Measurements from ENCODE around the gene BTN2A1.

BTN2A1 gene

DNA sequence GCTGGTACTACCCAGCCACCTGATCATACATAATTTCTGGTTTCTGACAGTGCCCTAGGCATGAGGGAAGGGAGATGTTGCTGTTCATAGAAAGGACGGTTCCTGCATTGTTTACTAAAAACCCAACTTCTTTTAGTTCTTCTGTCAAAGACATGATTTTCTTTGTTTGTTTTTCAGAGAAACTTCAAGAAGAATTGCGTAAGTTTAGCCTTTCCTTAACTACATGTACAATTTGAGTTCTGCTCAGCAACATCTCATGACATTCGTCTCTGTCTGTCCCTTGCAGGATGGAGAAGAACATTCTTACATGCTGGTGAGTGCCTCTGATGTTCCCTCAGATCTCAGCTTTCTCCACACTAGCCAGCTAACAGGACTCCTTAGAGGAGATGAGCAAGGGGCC, 8.0 kb downstream of the BTN2A1 start:
- DNase-seq (ENCODE audit: low read depth in 4 of 4, low spot score in 1 of 4) = no peak

DNA sequence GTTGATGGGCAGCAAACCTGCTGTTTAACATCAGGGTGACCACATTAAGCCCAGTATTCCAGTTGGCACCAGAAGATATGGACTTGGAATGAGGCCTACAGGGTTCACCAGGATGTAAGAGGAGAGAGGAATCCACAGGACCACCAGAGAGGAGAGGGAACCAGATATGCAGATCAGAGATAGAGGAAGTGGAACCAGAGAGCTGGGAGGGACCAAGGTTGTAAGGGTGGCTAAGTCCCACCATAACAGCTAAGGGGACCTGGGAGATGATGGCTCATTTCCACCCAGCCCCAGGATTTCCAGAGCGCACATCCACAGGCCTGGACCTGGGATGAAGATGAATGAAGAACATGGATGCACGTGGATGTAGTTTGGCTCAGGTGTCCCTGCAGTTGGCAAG, 11.1 kb downstream of the BTN2A1 start:
- DNase-seq (ENCODE audit: low read depth in 4 of 4, low spot score in 1 of 4) = no peak

DNA sequence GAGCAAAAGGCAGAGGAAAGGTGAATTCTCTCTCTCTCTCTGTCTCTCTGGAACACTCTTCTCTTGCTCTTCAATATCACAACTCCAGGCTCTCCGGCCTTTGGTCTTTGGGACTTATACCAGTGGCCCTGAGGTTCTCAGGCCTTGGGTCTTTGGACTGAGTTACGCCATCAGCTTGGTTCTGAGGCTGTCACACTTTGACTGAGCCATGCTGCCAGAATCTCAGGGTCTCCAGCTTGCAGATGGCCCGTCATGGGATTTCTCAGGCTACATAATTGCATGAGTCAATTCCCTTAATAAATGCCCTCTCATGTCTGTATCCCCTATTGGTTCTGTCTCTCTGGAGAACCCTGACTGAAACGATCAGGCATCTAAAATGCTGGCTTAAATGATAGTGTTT, 12.9 kb downstream of the BTN2A1 start:
- no peak for DNase-seq (ENCODE audit: low read depth in 4 of 4, low spot score in 1 of 4)

DNA sequence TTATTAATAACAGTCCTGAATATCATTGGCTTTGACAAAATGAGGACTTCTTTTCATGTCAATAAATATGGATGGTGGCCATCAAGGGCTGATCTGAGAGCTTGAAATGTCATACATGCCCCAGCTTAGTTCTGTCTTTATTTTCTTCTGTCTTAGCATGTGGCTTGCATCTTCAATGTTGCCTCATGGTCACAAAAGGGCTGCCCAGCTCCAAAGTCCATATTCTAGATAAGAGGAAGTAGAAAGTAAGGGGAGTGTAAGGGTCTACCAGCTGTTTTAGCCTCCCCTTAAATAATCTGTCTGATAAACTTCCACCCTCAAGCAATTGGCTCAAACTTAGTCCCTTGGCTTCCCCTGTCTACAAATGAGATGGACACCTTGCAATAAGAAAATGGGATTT, 14.2 kb downstream of the BTN2A1 start:
- no peak for DNase-seq (ENCODE audit: low read depth in 4 of 4, low spot score in 1 of 4)

DNA sequence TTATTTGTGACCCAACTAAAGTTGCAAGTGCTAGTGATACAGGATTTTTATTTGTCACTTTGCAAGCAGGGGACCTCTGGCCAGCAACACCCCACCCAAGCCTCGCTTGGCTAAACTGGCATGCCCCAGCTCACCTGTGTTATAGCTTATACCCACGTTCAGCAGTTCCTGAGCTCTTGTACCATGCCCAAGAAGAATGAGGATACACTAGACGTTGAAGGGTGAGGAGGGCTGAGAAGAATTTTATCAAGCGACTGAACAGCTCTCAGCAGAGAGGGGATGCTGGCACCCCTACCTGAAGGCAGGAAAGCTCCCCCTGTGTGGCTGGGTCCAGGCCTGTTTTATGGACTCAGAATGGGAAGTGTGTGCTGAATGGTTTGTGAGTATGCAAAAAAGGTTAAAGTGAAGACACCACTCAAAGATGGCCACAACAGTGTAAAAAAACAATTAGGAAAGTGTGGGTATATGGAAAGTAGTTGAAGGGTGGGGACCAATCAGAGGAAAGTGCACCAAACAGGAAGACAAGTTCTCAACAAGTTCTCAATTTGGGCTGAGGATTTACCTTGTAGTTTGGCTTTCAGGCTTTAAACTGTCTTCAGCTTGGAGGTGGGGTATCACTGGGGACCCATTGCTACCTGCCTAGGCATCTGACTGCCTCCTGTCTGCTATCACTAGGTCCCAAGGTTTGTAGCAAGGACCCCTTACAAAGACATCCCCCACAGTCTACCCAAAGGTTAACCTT, 15.0 kb downstream of the BTN2A1 start:
- no peak for DNase-seq (ENCODE audit: low read depth in 4 of 4, low spot score in 1 of 4)

DNA sequence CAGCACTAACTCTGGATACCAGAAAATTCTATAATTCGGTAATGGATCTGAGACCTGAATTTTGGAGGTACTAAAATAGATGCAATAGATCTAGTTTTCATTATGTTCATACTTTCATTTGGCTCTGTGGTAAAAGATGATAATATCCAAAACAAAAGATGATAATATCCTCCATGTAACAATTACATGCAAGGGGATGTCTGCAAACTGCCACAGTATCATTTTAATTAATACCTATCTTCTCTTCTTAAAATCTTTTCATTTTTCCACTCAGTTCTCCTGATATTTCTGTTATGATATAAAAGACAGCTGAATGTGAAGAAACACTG, 15.6 kb downstream of the BTN2A1 start:
- no peak for DNase-seq (ENCODE audit: low read depth in 4 of 4, low spot score in 1 of 4)

DNA sequence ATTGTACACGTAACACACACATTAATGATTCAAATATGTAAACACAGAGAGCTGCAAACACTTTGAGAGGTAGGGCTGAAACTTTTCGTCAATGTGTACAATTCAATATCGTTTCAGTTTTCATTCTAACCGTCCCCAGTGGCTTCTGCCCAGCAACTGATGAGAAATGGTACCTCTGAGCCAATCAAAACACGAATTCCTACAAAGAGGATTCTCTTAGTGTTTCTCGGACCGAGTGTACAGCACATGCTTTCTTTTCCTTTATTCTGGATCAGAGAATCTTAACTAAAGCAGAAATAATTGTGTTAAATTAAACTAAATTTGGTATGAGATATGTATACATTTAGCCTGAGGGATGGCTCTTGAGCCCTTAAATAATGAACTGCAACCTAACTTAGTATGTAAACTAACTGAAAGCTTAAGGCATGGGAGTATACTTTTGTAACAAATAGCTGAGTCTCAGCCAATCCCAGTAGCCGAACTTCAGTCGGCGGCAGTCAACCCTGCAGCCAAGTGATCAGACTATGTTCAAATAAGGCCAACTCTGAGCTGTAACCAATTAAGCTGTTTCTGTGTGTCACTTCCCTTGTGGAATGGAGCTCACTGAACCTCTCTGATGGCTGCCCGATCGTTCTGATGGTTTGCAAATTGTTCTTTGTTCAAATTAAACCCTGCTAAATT, 16.1 kb downstream of the BTN2A1 start:
- peak; percentile 32 to 64 (median 51) for DNase-seq (ENCODE audit: low read depth in 4 of 4, low spot score in 1 of 4)

DNA sequence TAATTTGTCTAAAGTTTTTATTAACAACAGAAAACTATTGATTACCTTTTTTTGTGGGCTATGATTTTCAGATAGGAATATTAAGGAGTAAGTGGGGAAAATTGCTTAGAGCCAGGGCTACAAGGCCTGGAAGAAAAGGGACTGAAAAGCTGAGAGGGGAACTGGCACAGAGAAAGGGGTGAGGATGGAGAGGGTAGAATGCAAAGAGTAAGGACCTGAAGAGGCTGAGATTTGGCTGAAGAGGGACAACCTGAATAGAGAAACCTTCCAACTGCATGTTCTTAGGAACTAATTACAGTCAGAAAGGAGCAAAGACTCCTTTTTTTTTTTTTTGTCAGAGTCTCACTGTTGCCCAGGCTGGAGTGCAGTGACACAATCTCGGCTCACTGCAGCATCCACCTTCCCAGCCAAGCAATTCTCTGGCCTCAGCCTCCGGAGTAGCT, 16.7 kb downstream of the BTN2A1 start:
- no peak for DNase-seq (ENCODE audit: low read depth in 4 of 4, low spot score in 1 of 4)

DNA sequence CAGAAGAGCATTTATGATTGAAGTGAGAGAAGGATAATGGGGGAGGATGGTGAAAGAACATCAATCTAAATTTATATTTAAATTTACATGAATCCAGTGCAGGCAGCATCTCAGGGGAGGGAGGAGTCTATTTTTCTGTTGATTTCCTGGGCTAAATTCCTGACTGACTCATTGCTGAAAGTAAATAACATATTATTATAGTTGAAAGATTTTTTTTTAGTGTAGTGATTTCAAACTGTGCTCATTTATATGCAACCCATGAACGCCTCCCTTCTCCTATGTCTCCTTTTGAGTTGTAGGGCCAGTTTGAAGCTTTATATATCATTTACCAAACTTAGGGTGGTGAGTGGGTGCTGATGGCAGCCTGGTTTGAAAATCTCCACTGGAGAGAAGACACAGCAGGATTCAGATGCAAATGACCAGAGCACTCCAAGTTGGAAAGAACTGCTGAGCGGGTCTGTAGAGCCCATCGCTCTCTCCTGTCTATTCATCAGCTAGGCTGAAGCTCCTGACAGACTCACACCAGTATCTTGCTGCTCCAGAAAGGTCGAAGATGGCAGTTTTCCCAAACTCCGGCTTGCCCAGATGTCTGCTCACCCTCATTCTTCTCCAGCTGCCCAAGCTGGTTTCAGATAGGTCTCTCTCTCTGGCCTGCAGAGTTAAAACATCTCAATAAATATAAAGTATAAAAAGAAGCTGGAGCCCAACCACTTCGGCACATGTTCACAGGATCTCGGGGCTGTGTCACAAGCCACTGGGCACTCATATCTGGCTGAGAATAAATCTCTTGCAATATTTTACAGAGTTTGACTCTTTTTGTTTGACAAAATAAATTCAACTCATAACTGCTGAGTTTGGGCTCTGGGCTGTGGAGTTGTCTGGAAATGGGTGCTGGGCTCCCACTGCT, 18.3 kb downstream of the BTN2A1 start:
- no peak for DNase-seq (ENCODE audit: low read depth in 4 of 4, low spot score in 1 of 4)

DNA sequence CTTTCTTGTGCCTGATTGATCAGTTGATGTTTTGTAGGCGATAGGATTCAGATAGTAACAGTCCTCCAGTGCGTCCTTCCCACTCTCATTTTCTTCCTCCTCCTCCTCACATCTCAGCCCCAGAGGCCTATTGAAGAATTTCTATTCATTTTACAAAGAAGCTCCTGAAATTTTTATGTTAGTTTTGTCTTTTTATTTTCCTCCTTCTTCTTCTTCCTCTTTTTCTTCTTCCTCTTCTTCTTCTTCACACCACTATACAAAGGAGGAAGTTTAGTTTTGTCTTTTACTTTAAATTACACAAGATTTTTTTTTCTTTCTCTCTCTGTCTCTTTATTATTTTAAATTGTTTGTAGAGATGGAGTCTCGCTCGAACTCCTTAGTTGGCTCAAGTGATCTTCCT, 19.1 kb downstream of the BTN2A1 start:
- DNase-seq (ENCODE audit: low read depth in 4 of 4, low spot score in 1 of 4) = no peak

DNA sequence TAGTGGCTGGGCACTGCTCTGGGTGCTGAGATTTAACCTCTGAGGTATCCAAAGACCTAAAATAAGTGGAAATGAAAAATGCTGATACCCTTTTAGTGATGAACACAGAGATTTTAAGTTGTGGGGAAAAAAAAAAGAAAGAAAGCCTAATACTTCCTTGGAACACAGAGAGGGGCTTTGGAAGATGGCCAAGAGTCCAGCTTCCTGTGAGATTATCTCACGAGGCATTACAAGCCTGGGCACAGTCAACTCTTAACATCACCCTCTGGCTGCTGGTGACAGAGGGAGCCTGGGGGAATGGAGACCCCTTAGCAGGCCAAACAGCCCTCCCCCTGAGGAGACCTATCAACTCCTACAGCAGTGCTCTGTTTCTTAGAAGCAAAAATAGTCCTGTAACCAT, 19.7 kb downstream of the BTN2A1 start:
- DNase-seq (ENCODE audit: low read depth in 4 of 4, low spot score in 1 of 4) = no peak

DNA sequence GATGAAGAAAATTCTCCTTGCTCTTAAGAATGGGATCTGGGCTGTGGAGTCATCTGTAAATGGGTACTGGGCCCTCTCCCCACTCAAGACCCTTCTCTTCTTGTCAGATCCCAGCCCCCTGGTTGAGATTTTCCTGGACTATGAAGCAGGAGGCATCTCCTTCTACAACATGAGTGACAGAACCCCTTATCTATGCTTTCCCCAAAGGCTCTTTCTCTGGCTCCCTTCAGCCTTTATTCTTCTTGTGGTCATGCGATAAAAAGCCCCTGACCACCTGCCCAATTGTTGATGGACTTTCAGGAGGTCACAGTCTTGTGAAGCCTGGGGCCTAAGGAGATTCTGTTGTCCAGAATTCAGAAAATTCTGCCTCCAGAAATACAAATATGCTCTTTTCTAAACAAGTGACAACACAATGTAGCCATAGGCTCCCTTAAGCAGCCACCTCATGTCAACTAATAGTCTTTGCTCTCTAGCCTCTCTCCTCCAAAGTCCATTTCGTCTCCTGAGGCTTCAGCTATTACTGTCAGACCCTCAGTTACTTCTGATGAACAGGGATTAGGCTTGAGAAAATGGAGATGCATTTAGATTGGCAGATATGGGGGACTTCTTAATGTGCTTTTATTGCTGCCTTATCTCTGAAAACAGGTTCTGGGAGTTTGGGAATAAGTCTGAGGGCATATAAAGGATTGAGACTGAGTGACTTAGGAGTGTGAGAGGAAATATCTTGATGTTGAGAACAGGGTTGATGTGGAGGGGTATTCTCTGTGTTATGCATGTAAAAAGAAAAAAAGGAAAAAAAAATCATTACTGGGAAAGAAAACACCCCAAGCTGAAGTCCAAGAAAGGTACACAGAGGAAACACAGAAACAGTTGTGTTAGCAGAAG, 20.6 kb downstream of the BTN2A1 start:
- no peak for DNase-seq (ENCODE audit: low read depth in 4 of 4, low spot score in 1 of 4)

DNA sequence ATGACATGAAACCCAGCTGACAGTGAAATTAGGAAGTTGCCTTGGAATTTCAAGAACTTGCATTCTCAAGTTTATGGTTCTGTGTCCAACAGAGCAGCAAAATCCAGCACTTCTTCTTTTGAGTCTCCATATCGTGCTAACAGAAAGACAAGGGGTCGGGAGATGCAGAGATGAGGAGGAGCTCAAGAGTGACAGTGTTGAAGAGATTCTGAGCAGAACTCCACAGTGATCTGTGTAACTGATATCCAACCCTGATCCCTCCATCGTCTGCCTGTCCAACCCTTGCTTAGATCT, 21.2 kb downstream of the BTN2A1 start:
- no peak for DNase-seq (ENCODE audit: low read depth in 4 of 4, low spot score in 1 of 4)

DNA sequence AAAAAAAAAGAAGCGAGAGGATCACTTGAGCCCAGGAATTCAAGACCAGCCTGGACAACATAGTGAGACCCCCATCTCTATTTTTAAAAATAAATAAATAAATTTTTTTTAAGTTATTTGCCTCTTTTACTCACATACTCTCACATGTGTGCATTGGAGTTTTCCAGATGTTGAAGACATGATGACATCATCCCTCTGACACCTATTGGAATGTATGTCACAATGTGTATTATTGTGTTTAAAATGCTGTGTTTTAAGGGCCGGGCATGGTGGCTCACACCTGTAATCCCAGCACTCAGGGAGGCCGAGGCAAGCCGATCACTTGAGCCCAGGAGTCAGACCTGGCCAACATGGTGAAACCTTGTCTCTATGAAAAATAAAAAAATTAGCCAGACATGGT, 24.6 kb downstream of the BTN2A1 start:
- no peak for DNase-seq (ENCODE audit: low read depth in 4 of 4, low spot score in 1 of 4)

DNA sequence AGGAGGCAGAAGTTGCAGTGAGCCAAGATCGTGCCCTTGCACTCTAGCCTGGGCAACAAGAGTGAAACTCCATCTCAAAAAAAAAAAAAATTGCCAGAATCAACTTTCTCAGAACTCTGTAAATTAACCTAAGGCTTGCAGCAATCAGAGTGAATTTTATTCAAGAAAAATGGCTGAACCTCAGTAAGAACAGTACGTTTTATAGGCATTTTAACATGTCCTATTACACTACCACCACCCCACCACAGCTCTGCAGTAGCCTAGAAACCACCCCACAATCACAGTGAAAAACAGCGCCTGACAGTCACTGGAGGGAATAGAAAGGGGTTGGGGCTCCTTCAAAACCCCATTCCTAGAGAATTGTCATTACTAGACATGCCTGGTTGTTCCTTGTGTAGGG, 26.0 kb downstream of the BTN2A1 start:
- no peak for DNase-seq (ENCODE audit: low read depth in 4 of 4, low spot score in 1 of 4)

DNA sequence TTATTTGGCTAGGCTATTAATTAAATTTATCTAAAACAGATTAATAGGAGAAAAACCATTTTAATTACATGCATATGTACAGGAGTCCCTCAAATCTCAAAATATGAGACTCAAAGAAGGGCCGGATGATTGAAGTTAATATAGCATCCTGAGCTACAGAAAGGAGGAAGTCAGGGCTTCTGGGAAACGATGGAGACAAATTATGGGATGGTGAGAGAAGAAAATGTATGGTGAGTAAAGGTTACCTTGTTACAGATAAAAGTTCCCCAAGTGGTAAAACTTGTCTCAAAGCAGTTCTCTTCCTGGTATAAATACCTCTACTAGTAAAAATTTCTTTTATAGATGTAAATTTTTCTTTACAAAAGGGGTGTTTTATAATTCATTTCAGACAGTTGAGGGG, 26.4 kb downstream of the BTN2A1 start:
- DNase-seq (ENCODE audit: low read depth in 4 of 4, low spot score in 1 of 4) = no peak

DNA sequence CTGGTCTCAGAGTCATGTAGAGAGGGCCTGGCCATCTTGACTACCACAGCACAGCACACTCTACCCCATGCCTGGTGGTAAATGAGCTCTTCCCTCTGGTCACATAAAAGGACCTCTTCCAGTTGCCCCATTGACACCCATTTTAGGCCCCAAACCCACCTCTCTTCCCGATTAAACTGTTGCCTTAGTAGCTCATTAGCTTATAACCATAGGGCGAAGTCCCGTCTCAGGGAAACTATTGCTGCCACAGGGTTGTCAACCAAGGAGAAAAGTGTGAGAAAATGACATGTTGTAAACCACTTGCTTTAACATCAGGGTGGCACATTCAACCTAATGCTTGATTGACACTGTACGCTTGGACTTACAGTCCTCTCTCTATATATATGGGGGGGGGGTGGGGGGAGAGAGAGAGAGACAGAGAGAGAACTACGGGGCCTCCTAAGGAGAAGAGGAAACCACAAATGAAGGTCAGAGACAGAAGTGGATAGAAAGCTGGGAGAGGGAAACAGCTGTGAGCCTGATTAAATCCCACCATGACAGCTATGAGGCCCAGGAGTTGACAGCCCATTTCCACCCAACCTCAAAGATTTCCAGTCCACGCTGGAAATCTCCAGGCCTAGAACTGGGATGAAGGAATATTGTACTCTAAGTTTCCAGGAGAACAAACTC, 27.5 kb downstream of the BTN2A1 start:
- DNase-seq (ENCODE audit: low read depth in 4 of 4, low spot score in 1 of 4) = no peak

DNA sequence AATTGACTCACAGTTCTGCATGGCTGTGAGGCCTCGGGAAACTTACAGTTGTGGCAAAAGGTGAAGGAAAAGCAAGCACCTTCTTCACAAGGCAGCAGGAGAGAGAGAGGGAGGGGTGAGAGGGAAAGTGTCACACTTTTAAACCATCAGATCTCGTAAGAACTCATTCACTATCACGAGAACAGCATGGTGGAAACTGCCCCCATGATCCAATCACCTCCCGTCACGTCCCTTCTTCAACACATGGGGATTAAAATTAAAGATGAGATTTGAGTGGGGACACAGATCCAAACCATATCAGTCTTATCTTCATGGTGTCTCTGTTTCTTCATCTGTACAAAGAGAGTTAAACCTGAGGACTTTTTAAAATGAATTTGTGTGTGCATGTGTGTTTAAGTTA, 28.6 kb downstream of the BTN2A1 start:
- no peak for DNase-seq (ENCODE audit: low read depth in 4 of 4, low spot score in 1 of 4)

DNA sequence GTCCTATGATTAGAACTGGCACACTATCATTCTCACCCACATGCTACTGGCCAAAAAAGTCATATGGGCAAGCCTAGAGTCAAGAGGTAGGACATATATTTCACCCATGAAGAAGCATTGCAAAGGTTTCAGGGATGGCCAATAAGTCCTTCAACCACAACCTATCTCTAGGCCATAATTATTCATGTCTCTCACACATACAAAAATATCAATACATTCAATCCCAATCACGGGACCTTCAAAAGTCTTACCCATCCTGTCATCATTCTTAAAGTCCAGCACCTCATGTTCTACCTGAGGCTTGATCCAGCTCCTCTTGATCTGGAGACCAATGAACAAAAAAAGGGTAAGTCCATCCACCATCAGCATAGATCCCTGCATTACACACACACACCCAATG, 29.7 kb downstream of the BTN2A1 start:
- DNase-seq (ENCODE audit: low read depth in 4 of 4, low spot score in 1 of 4) = no peak

DNA sequence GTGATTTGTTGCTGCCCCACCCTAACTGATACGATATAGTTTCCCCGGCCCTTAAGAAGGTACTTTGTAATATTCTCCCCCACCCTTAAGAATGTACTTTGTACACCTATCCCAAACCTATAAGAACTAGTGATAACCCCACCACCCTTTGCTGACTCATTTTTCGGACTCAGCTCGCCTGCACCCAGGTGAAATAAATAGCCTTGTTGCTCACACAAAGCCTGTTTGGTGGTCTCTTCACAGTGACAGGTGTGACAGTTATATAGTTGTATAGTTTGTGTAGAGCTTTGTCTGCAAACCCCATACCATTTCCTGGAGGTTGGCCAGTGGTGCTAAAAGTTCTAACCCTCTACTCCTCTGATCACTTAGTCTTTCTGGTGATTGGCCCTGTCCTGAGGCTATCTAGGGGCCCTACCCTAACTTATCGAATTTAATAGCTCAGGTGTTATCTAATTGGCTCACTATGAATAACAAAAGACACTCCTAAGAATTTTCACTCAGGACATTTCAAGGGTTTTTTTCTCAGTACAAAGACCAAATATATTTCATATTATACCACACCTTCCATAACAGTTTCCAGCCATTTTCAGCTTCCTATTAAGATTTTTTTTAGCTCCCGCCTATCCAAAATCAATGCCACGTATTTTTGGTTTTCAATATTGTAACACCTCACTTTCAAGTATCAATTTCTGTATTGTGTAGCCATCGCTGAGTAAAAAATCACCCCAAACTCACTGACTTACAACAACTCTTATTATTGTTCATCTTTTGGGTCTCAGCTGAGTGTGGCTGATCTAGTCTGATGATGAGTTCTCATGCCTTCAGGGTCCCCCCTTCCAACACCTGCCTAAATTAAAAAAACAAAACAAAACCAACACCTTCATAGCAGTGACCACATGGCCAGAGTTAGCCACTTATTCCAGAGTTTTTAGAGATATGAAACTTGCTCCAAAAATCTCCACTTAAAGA, 32.5 kb downstream of the BTN2A1 start:
- DNase-seq (ENCODE audit: low read depth in 4 of 4, low spot score in 1 of 4) = no peak

Measured in stimulated activated CD4-positive, alpha-beta T cell treated with anti-CD3 and anti-CD28 coated beads, Interleukin-1b, Interleukin-23, amount 100 ng/mL, for 24 hours (primary cell).